Esophagus muscularis mucosa (tissue), 4 donors: ENCODE measurements around the gene PHGDH. TPM values are rescaled to one million over a fixed set of nuclear protein-coding genes. Genes with fewer than 3 reads are reported as not detected.

Experiments used
- DNase-seq: peaks from one replicate; pipeline ENCODE4 v3.0.0-alpha.2; 2017; ENCODE audit errors: extremely low spot score
- H3K27ac ChIP-seq, 4 donors: fragments of 200-600 bp; sonication (generic); replicated peaks in 1 of 4; 1 replicate in 3 of 4; 2 replicates in 1 of 4; pipeline ENCODE4 v1.5.1; 2016 to 2019; ENCODE audit warnings: mild to moderate bottlenecking in 1 of 4
- H3K27me3 ChIP-seq, 4 donors: fragments of 200-600 bp; sonication (generic); one replicate each; pipeline versions ENCODE4 v1.5.1 to v1.6.0; 2016 to 2019
- H3K36me3 ChIP-seq, 4 donors: fragments of 200-600 bp; sonication (generic); one replicate each; pipeline ENCODE4 v1.5.1; 2016 to 2019
- H3K4me1 ChIP-seq, 4 donors: fragments of 200-600 bp; sonication (generic); one replicate each; pipeline ENCODE4 v1.5.1; 2016 to 2019
- H3K4me3 ChIP-seq, 4 donors: fragments of 200-600 bp; sonication (generic); 1 replicate in 2 of 4; 2 replicates in 2 of 4; pipeline ENCODE4 v1.5.1; 2016 to 2019; ENCODE audit warnings: mild to moderate bottlenecking in 4 of 4, moderate library complexity in 1 of 4
- H3K9me3 ChIP-seq, 4 donors: fragments of 200-600 bp; sonication (generic); 1 replicate in 3 of 4; 2 replicates in 1 of 4; pipeline ENCODE4 v1.5.1; 2016 to 2019
- CTCF ChIP-seq, 3 experiments: fragments of 200-600 bp in 2 of 3; fragments of 450-650 bp in 1 of 3; sonication (generic) in 2 of 3; IDR thresholded peaks; one replicate each; pipeline ENCODE4 v1.5.1; 2017 to 2019; ENCODE audit warnings: antibody characterized with exemption in 3 of 3, mild to moderate bottlenecking in 2 of 3, moderate library complexity in 1 of 3
- EP300 ChIP-seq: sonication (generic); formaldehyde crosslinking; IDR thresholded peaks from one replicate; pipeline ENCODE4 v1.6.1; 2017; ENCODE audit warnings: antibody characterized with exemption
- POLR2A ChIP-seq: fragments of 450-650 bp; IDR thresholded peaks from one replicate; pipeline ENCODE4 v1.6.1; 2017; ENCODE audit warnings: antibody characterized with exemption, moderate library complexity, mild to moderate bottlenecking, low read depth
- POLR2AphosphoS5 ChIP-seq, 2 donors: sonication (generic); formaldehyde crosslinking; IDR thresholded peaks; one replicate each; pipeline ENCODE4 v1.6.1; 2017; ENCODE audit warnings: antibody characterized with exemption in 2 of 2
- WGBS: methylation state at CpG from one replicate; pipeline ENCODE4 v1.1.5; 2018; 5-methylcytosine and 5-hydroxymethylcytosine counted together
- intact Hi-C: fragments of 100-400 bp; cut with DNase I; formaldehyde crosslinking; loops from one replicate; pipeline ENCODE4 v1.15.1; 2023
- total RNA-seq, 4 donors: library from RNA; depleted of rRNA; stranded (reverse); fragments of >200 nt; gene quantifications; one replicate each; pipeline versions ENCODE4 v1.1.0 to v1.2.1, GENCODE V29; 2016

PHGDH gene
- total RNA-seq, 4 donors from 2014 or later: 20.3 to 42.7 (median 21.9) TPM

GRCh38 chr1:119725626-119726025 lies 13.9 kb downstream of the PHGDH start:
- 95% methylated on average over 5 of the region's 5 CpGs for WGBS
- intact Hi-C loops: no loop called here
- H3K36me3 ChIP-seq: peaks cover 0 to 79% (median 37%) of the 10 kb centered on the region in 4 donors

GRCh38 chr1:119727991-119728390 lies 16.3 kb downstream of the PHGDH start:
- no peak overlapping the region for H3K4me3 ChIP-seq
- H3K4me1 ChIP-seq: no peaks in the 10 kb centered on the region
- no peak for DNase-seq
- no peaks in the 10 kb centered on the region for H3K27me3 ChIP-seq
- H3K36me3 ChIP-seq: peaks cover 0 to 71% (median 29%) of the 10 kb centered on the region in 4 donors
- WGBS: 56% methylated on average over 1 of the region's 1 CpG
- TF ChIP-seq EP300 (no peak), POLR2AphosphoS5 (IDR thresholded peaks at IDR 0.05) (no peak), CTCF (IDR thresholded peaks at IDR 0.05) (no peak), POLR2A (no peak)
- intact Hi-C loops: no loop called here
- H3K27ac ChIP-seq: no peak overlapping the region
- H3K9me3 ChIP-seq: no peaks in the 10 kb centered on the region

More at GRCh38 chr1:119725626-119726025, 13.9 kb downstream of the PHGDH start:
- Histone ChIP-seq H3K4me3 (no peak overlapping the region), H3K27ac (no peak overlapping the region), H3K4me1 (no peaks in the 10 kb centered on the region), H3K27me3 (no peaks in the 10 kb centered on the region), H3K9me3 (no peaks in the 10 kb centered on the region)
- no peak for DNase-seq
- TF ChIP-seq POLR2AphosphoS5 (IDR thresholded peaks at IDR 0.05) (no peak), POLR2A (no peak), CTCF (IDR thresholded peaks at IDR 0.05) (no peak), EP300 (no peak)

- TF ChIP-seq EP300 (no peak), POLR2AphosphoS5 (IDR thresholded peaks at IDR 0.05) (no peak), POLR2A (no peak), CTCF (IDR thresholded peaks at IDR 0.05) (no peak)
- H3K27me3 ChIP-seq: no peaks in the 10 kb centered on the region
- intact Hi-C loops: no loop called here
- peaks cover 0 to 61% (median 22%) of the 10 kb centered on the region in 4 donors for H3K36me3 ChIP-seq
- no peak overlapping the region for H3K4me3 ChIP-seq
- no peak overlapping the region for H3K27ac ChIP-seq
- no peaks in the 10 kb centered on the region for H3K9me3 ChIP-seq
- H3K4me1 ChIP-seq: no peaks in the 10 kb centered on the region
- no peak for DNase-seq
These were observed 17.3 kb downstream of the PHGDH start for GRCh38 chr1:119729044-119729443.

- Histone ChIP-seq H3K27ac (no peak overlapping the region), H3K4me3 (no peak overlapping the region), H3K9me3 (no peaks in the 10 kb centered on the region), H3K27me3 (no peaks in the 10 kb centered on the region), H3K4me1 (peaks cover 0 to 3% (median 0%) of the 10 kb centered on the region in 4 donors), H3K36me3 (peaks cover 0 to 60% (median 21%) of the 10 kb centered on the region in 4 donors)
- TF ChIP-seq POLR2AphosphoS5 (IDR thresholded peaks at IDR 0.05): no peak
- TF ChIP-seq CTCF (IDR thresholded peaks at IDR 0.05): no peak
- TF ChIP-seq POLR2A: no peak
- no peak for TF ChIP-seq EP300
- no peak for DNase-seq
- intact Hi-C loops: no loop called here
- 99% methylated on average over 5 of the region's 5 CpGs for WGBS
These were observed 19.3 kb downstream of the PHGDH start for GRCh38 chr1:119731060-119731459.
